HG03103 (cell line): Measurements from ENCODE around the gene THSD7B.

Experiments
- ATAC-seq: cut with Tn5 transposase; IDR thresholded peaks from one replicate; pipeline ENCODE4 v1.9.1; 2021; ENCODE audit warnings: low read depth; ENCODE audit not compliant: unreplicated experiment

THSD7B gene

GRCh38 chr2:137724912-137725311 lies 959.6 kb downstream of the THSD7B start:
- ATAC-seq, result no peak
